ENCODE results near the gene SPTLC2. TPM values are rescaled to one million over a fixed set of nuclear protein-coding genes. Genes with fewer than 3 reads are reported as not detected.
"Not testable (repeated sequence)": the region's sequence is repeated elsewhere in the genome, so short reads cannot be mapped to it uniquely, and the experiment has no call there.

The SPTLC2 gene
- total RNA-seq, 1 donor from 2014 or later, result 31.9 TPM

DNA sequence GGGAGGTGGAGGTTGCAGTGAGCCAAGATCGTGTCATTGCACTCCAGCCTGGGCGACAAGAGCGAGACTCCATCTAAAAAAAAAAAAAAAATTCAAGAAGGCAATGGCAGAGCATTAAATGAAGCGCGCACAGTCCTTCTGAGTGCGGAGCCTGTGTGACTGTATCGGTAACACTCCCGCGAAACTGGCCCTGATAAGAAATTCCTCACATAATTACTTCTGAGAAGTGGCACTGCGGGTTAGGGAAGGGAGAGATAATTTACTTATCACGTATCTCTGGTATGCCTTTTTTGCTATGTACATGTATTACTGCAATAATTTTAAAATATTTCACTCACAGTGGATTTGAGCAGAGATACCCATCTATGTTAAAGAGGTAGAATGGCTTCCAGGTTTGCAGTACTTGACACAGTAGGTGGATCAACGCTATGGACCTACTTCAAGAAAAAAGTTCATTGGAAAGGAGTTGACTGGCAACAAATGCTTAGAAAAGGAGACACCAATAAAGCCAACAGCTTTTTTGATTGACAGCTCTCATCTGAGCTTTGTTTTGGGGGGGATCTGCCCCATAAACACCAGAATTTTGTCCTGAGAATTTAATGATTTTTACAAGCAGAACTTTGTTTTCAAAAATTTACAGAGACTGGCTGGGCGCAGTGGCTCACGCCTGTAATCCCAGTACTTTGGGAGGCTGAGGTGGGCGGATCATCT is 29.2 kb upstream of the SPTLC2 start:
- DNase-seq (ENCODE audit: low read depth) (no peak), FAIRE-seq (no peak)
- Histone ChIP-seq H3K36me3 (ENCODE audit: control insufficient read depth, insufficient read depth, low read length) (no peaks in the 10 kb centered on the region), H3K27me3 (ENCODE audit: control insufficient read depth, insufficient read depth, low read length) (no peaks in the 10 kb centered on the region), H3K4me3 (ENCODE audit: low read depth, low read length) (no peak overlapping the region)
- TF ChIP-seq CTCF (IDR thresholded peaks at IDR 0.05; ENCODE audit: insufficient read depth, low read length, severe bottlenecking), result no peak

DNA sequence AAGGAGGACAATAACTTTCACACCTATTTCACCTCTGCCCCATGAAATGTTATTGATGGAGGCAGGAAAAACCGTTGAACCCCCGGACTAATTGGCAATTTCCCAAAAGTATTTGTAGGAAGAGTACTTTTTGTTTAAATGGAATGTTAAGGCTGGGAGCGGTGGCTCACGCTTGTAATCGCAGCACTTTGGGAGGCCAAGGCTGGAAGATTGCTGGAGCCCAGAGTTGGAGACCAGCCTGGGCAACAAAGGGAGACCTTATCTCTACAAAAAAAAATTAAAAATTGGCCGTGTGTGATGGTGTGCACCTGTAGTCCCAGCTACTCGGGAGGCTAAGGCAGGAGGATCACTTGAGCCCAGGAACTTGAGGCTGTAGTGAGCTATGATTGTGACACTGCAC is 26.0 kb upstream of the SPTLC2 start:
- no peak overlapping the region for H3K4me3 ChIP-seq (ENCODE audit: low read depth, low read length)
- no peak for FAIRE-seq

GRCh38 chr14:77641534-77642341 is 25.3 kb upstream of the SPTLC2 start:
- DNase-seq (ENCODE audit: low read depth) (peak; percentile 49), FAIRE-seq (no peak)
- Histone ChIP-seq H3K36me3 (ENCODE audit: control insufficient read depth, insufficient read depth, low read length) (no peaks in the 10 kb centered on the region), H3K4me3 (ENCODE audit: low read depth, low read length) (peak overlapping the region; percentile 41), H3K27me3 (ENCODE audit: control insufficient read depth, insufficient read depth, low read length) (no peaks in the 10 kb centered on the region)
- TF ChIP-seq CTCF (IDR thresholded peaks at IDR 0.05; ENCODE audit: insufficient read depth, low read length, severe bottlenecking), result no peak

More for the DNA sequence above, 26.0 kb upstream of the SPTLC2 start:
- H3K27me3 ChIP-seq (ENCODE audit: control insufficient read depth, insufficient read depth, low read length), result no peaks in the 10 kb centered on the region
- no peaks in the 10 kb centered on the region for H3K36me3 ChIP-seq (ENCODE audit: control insufficient read depth, insufficient read depth, low read length)
- no peak for DNase-seq (ENCODE audit: low read depth)
- no peak for TF ChIP-seq CTCF (IDR thresholded peaks at IDR 0.05; ENCODE audit: insufficient read depth, low read length, severe bottlenecking)

- Histone ChIP-seq H3K36me3 (ENCODE audit: control insufficient read depth, insufficient read depth, low read length) (no peaks in the 10 kb centered on the region), H3K27me3 (ENCODE audit: control insufficient read depth, insufficient read depth, low read length) (no peaks in the 10 kb centered on the region), H3K4me3 (ENCODE audit: low read depth, low read length) (no peak overlapping the region)
- no peak for TF ChIP-seq CTCF (IDR thresholded peaks at IDR 0.05; ENCODE audit: insufficient read depth, low read length, severe bottlenecking)
- no peak for DNase-seq (ENCODE audit: low read depth)
- no peak for FAIRE-seq
Observed at GRCh38 chr14:77640756-77641533, 24.5 kb upstream of the SPTLC2 start.

DNA sequence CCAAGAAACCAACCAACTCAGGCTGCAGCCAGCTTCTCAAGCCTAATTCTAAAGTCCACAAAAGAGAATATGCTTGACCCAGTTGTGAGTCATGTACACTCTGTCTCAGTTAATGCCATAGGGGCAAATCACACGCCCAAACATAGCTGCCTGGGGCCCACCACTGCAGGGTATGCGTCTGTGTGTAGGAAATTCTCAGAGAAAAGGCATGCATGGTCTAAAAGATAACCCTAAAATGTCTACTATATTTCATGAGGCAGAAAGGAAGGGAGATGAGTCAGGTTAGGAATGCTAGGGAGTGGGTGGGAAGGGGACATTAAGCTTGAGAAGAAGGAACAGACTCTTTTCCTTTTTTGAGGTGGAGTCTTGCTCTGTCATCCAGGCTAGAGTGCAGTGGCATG is 22.3 kb upstream of the SPTLC2 start:
- no peak overlapping the region for H3K4me3 ChIP-seq (ENCODE audit: low read depth, low read length)
- TF ChIP-seq CTCF (IDR thresholded peaks at IDR 0.05; ENCODE audit: insufficient read depth, low read length, severe bottlenecking), result no peak
- no peak for FAIRE-seq
- DNase-seq (ENCODE audit: low read depth), result peak; percentile 84
- no peaks in the 10 kb centered on the region for H3K27me3 ChIP-seq (ENCODE audit: control insufficient read depth, insufficient read depth, low read length)
- no peaks in the 10 kb centered on the region for H3K36me3 ChIP-seq (ENCODE audit: control insufficient read depth, insufficient read depth, low read length)

- DNase-seq (ENCODE audit: low read depth); H3K36me3 ChIP-seq (ENCODE audit: control insufficient read depth, insufficient read depth, low read length); H3K27me3 ChIP-seq (ENCODE audit: control insufficient read depth, insufficient read depth, low read length); H3K4me3 ChIP-seq (ENCODE audit: low read depth, low read length); FAIRE-seq: not testable (repeated sequence)
Observed at GRCh38 chr14:77635869-77636268, 19.4 kb upstream of the SPTLC2 start.

DNA sequence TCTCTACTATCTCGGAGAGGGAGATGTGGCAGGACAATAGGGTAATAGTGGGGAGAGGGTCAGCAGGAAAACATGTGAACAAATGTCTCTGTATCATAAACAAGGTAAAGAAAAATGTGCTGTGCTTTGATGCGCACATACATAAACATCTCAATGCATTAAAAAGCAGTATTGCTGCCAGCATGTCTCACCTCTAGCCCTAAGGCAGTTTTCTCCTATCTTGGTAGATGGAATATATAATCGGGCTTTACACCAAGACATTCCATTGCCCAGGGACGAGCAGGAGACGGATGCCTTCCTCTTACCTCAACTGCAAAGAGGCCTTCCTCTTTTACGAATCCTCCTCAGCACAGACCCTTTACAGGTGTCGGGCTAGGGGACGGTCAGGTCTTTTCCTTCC is 19.0 kb upstream of the SPTLC2 start:
- not testable (repeated sequence) for H3K4me3 ChIP-seq (ENCODE audit: low read depth, low read length); H3K36me3 ChIP-seq (ENCODE audit: control insufficient read depth, insufficient read depth, low read length); DNase-seq (ENCODE audit: low read depth); H3K27me3 ChIP-seq (ENCODE audit: control insufficient read depth, insufficient read depth, low read length); FAIRE-seq
